GM12891 (cell line): ENCODE data around the gene KCNIP4.

Source experiments
- POLR2A ChIP-seq: IDR thresholded peaks from 2 replicates; pipeline ENCODE4 v1.6.1; 2011; ENCODE audit warnings: low read depth, low read length, control low read depth
- SPI1 ChIP-seq: IDR thresholded peaks from 2 replicates; pipeline ENCODE4 v1.6.1; 2011; ENCODE audit warnings: low read depth, low read length, control low read depth
- TAF1 ChIP-seq: IDR thresholded peaks from 2 replicates; pipeline ENCODE4 v1.6.1; 2011; ENCODE audit warnings: low read depth, low read length, control low read depth

DNA sequence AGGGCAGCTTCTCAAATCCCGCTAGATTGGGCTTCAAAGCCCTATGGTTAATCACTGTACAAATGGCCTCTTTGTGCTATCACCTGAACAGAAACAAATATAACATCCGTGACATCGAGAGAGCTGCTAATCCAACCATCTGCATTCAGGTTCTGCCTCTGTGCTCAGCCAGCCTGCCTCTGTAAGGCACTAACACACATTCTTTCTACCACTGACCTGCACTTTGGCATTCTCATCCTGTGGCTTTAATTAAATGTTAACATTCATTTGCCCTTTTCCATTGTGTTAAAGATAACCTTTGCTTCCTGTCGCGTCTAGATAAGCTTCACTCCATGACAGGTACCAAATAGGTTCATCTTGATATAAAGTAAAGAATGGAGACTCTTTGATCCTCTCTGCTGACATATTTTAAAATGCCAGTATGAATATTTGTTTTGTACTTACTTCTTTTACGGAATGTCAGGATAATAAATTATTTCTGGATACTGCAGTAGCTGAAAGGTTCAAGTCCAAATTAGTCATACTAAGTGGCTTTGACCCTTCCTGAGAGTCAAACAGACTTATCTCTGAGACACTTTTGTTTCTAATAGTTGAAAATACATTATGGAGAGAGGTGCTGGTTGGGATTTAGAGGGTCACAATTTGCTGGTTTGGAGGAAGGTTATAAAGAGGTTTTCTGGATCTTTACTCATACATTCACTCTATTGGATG, 742.6 kb downstream of the KCNIP4 start:
- no peak for TF ChIP-seq TAF1
- no peak for TF ChIP-seq SPI1
- TF ChIP-seq POLR2A: no peak
